SK-N-SH treated with all-trans-retinoic acid at 6 μM for 48 hours (cell line): ENCODE results near the gene GGA1.

ENCODE experiments used
- ATAC-seq: fragments of 200-7000 bp; cut with Tn5 transposase; 3 replicates; pipeline ENCODE4 v1.9.1; 2020; ENCODE audit warnings: mild to moderate bottlenecking, moderate library complexity
- BACH2 ChIP-seq: fragments of 250-450 bp; sonication (Bioruptor Pico); IDR thresholded peaks from 2 replicates; pipeline ENCODE4 v1.9.0; 2021; ENCODE audit warnings: mild to moderate bottlenecking, borderline replicate concordance
- CREB5 ChIP-seq: fragments of 250-450 bp; sonication (Bioruptor Pico); IDR thresholded peaks from 2 replicates; pipeline ENCODE4 v1.5.1; 2020; ENCODE audit warnings: low read depth, mild to moderate bottlenecking, moderate library complexity
- CSDC2 ChIP-seq: fragments of 250-450 bp; sonication (Bioruptor Pico); IDR thresholded peaks from 2 replicates; pipeline ENCODE4 v1.5.0; 2020; ENCODE audit warnings: mild to moderate bottlenecking, moderate library complexity
- CSRNP3 ChIP-seq: fragments of 250-450 bp; sonication (Bioruptor Pico); IDR thresholded peaks from 2 replicates; pipeline ENCODE4 v1.5.1; 2021; ENCODE audit warnings: mild to moderate bottlenecking, moderate library complexity
- ESRRG ChIP-seq: fragments of 250-450 bp; sonication (Bioruptor Pico); IDR thresholded peaks from 2 replicates; pipeline ENCODE4 v1.6.1; 2021; ENCODE audit warnings: mild to moderate bottlenecking
- GLIS3 ChIP-seq: fragments of 250-450 bp; sonication (Bioruptor Pico); IDR thresholded peaks from 2 replicates; pipeline ENCODE4 v1.5.0; 2020; ENCODE audit warnings: mild to moderate bottlenecking, moderate library complexity
- ISL1 ChIP-seq: fragments of 250-450 bp; sonication (Bioruptor Pico); IDR thresholded peaks from 2 replicates; pipeline ENCODE4 v2.1.2; 2022; ENCODE audit warnings: mild to moderate bottlenecking, moderate library complexity
- OSR1 ChIP-seq: fragments of 250-450 bp; sonication (Bioruptor Pico); IDR thresholded peaks from 2 replicates; pipeline ENCODE4 v1.8.0; 2022; ENCODE audit warnings: moderate library complexity, mild to moderate bottlenecking, inconsistent platforms
- PATZ1 ChIP-seq: fragments of 250-450 bp; sonication (Bioruptor Pico); IDR thresholded peaks from 2 replicates; pipeline ENCODE4 v1.8.0; 2020; ENCODE audit warnings: mild to moderate bottlenecking, moderate library complexity, borderline replicate concordance
- POU6F1 ChIP-seq: fragments of 250-450 bp; sonication (Bioruptor Pico); IDR thresholded peaks from 2 replicates; pipeline ENCODE4 v1.8.0; 2021; ENCODE audit warnings: low read depth, mild to moderate bottlenecking, moderate library complexity, borderline replicate concordance
- RARB ChIP-seq: fragments of 250-450 bp; sonication (Bioruptor Pico); IDR thresholded peaks from 2 replicates; pipeline ENCODE4 v1.8.0; 2021; ENCODE audit warnings: mild to moderate bottlenecking, moderate library complexity
- SNAI2 ChIP-seq: fragments of 250-450 bp; sonication (Bioruptor Pico); IDR thresholded peaks from 2 replicates; pipeline ENCODE4 v1.5.0; 2020; ENCODE audit warnings: mild to moderate bottlenecking, moderate library complexity
- TOX ChIP-seq: fragments of 250-450 bp; sonication (Bioruptor Pico); IDR thresholded peaks from 2 replicates; pipeline ENCODE4 v1.8.0; 2021; ENCODE audit warnings: mild to moderate bottlenecking, moderate library complexity, borderline replicate concordance
- TSHZ2 ChIP-seq: fragments of 250-450 bp; sonication (Bioruptor Pico); IDR thresholded peaks from 2 replicates; pipeline ENCODE4 v1.5.0; 2020; ENCODE audit warnings: mild to moderate bottlenecking, moderate library complexity
- ZC3H10 ChIP-seq: fragments of 250-450 bp; sonication (Bioruptor Pico); IDR thresholded peaks from 2 replicates; pipeline ENCODE4 v1.5.1; 2021; ENCODE audit warnings: mild to moderate bottlenecking, moderate library complexity
- ZFP3 ChIP-seq: fragments of 250-450 bp; sonication (Bioruptor Pico); IDR thresholded peaks from 2 replicates; pipeline ENCODE4 v1.5.0; 2020; ENCODE audit warnings: mild to moderate bottlenecking, moderate library complexity
- ZFP30 ChIP-seq: fragments of 450-650 bp; formaldehyde crosslinking; IDR thresholded peaks from 2 replicates; pipeline ENCODE4 v1.5.0; 2022; ENCODE audit warnings: mild to moderate bottlenecking, moderate library complexity
- ZNF565 ChIP-seq: fragments of 450-650 bp; formaldehyde crosslinking; conservative IDR thresholded peaks from 2 replicates; pipeline ENCODE4 v1.5.0; 2020; ENCODE audit warnings: low read depth, mild to moderate bottlenecking, moderate library complexity
- ZNF70 ChIP-seq: fragments of 450-650 bp; formaldehyde crosslinking; IDR thresholded peaks from 2 replicates; pipeline ENCODE4 v1.5.0; 2020; ENCODE audit warnings: mild to moderate bottlenecking, moderate library complexity
- ZNF8 ChIP-seq: fragments of 450-650 bp; formaldehyde crosslinking; IDR thresholded peaks from 2 replicates; pipeline ENCODE4 v1.5.0; 2020; ENCODE audit warnings: mild to moderate bottlenecking, moderate library complexity

GGA1 gene

GRCh38 chr22:37569009-37569920, 39.4 kb upstream of the GGA1 start:
- TF ChIP-seq ESRRG (no peak), CSRNP3 (no peak), BACH2 (CRISPR knock-in tag) (no peak), TSHZ2 (CRISPR knock-in tag) (no peak), POU6F1 (no peak), PATZ1 (CRISPR knock-in tag) (no peak), ZNF8 (CRISPR knock-in tag) (no peak), ZNF70 (no peak), ISL1 (CRISPR knock-in tag) (no peak)
- no peak for ATAC-seq

GRCh38 chr22:37569921-37570660, 38.5 kb upstream of the GGA1 start:
- TF ChIP-seq ZNF70 (no peak), ZNF565 (CRISPR knock-in tag) (no peak), BACH2 (CRISPR knock-in tag) (no peak), ESRRG (no peak)
- ATAC-seq: no peak

- no peak; the same call in 1 of the 3 replicates for ATAC-seq
- no peak for TF ChIP-seq TOX (CRISPR knock-in tag)
- TF ChIP-seq ISL1 (CRISPR knock-in tag): no peak
- TF ChIP-seq ESRRG: no peak
- no peak for TF ChIP-seq TSHZ2 (CRISPR knock-in tag)
- TF ChIP-seq ZFP3 (CRISPR knock-in tag): no peak
- no peak for TF ChIP-seq ZFP30
- no peak for TF ChIP-seq SNAI2 (CRISPR knock-in tag)
- TF ChIP-seq GLIS3 (CRISPR knock-in tag): no peak
- TF ChIP-seq CREB5 (CRISPR knock-in tag): no peak
- TF ChIP-seq CSRNP3: no peak
- TF ChIP-seq ZNF70: no peak
- TF ChIP-seq PATZ1 (CRISPR knock-in tag): no peak
- TF ChIP-seq OSR1 (CRISPR knock-in tag): no peak
- no peak for TF ChIP-seq CSDC2 (CRISPR knock-in tag)
- TF ChIP-seq BACH2 (CRISPR knock-in tag): no peak
- no peak for TF ChIP-seq ZC3H10
- no peak for TF ChIP-seq RARB (CRISPR knock-in tag)
- TF ChIP-seq ZNF8 (CRISPR knock-in tag): no peak
Measured at GRCh38 chr22:37570661-37570976, 38.0 kb upstream of the GGA1 start.
